ENCODE data around the gene KRTAP4-6.
"Not testable (repeated sequence)": the region's sequence is repeated elsewhere in the genome, so short reads cannot be mapped to it uniquely, and the experiment has no call there.

Gene KRTAP4-6

GRCh38 chr17:41140360-41141131 is at the start of gene KRTAP4-6:
KRTAP4-6 (minus strand) TSS chr17:41140544; CDS start chr17:41140487, 57 bp downstream.
- no peak for DNase-seq

DNA sequence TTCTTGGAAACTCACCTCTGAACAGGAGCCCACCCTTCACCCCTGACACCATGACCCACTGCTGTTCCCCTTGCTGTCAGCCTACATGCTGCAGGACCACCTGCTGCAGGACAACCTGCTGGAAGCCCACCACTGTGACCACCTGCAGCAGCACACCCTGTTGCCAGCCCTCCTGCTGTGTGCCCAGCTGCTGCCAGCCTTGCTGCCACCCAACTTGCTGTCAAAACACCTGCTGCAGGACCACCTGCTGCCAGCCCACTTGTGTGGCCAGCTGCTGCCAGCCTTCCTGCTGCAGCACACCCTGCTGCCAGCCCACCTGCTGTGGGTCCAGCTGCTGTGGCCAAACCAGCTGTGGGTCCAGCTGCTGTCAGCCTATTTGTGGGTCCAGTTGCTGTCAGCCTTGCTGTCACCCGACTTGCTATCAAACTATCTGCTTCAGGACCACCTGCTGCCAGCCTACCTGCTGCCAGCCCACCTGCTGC is 49.5 kb upstream of the KRTAP4-6 start, which contains the start of gene KRTAP9-1:
TSS of gene KRTAP9-1 (plus strand) at position 51 of the 482 bp plus-strand sequence. CDS start at position 51, 0 bp downstream.
- not testable (repeated sequence) for DNase-seq

GRCh38 chr17:41186872-41187271 is 46.5 kb upstream of the KRTAP4-6 start:
- no peak for DNase-seq

GRCh38 chr17:41185001-41185400 is 44.7 kb upstream of the KRTAP4-6 start:
- no peak for DNase-seq

GRCh38 chr17:41184480-41184961 is 44.2 kb upstream of the KRTAP4-6 start, which contains the start of gene KRTAP4-1:
KRTAP4-1 (minus strand) TSS chr17:41184911; CDS start chr17:41184854, 57 bp downstream.
- DNase-seq: no peak

DNA sequence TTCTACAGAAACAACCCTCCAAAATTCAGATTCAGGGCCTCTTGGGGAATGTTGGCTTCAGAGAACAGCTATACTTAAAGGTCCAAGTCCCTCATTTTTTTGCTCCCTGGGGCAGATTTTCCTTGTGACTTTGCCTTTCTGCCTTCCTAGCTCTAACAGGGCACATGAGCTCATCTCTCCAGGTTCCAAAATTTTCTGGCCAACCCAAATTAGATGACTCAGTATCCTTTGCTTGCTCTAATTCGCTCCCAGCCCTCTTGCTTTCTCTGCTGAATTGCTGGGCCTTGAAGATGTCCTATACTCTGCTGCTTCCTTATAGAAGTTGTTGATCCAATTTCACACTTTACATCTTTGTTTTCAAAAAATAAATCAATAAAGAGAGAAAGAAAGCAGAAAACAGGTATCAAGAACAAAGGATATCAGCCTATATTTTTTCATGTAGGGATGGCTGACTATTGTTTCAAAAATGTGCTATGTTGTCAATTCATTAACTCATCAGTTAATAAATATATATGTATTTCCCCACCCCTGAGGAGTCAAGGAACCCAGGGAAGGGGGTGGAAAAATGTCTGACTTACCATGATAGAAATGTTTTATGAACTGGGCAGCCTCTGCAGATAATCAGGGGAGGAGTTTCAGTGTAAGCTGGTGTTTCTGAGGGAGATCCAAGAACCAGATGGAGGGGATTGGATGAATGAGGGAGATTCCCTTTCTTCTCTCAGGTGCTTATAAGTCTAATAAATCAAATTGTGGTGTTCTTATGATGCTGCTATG is 38.7 kb upstream of the KRTAP4-6 start:
- no peak for DNase-seq

DNA sequence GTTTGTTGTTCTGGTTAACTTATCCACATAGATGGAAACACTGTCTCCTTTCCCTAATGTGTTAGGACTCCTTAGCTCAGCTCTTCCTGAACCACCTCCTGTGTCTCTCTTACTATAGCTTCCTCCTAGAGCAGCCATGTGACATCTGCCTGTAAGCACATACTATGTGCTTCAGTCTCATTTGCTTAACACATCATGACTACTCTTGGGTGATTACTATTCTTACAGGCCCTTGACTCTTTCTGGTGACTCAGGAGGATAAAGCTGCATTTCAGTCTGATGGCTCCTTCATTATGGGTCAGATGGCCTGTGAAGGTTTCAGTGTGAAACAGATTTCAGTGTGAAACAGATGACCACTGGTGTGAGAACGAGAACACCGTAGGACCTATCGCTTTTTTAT is 38.0 kb upstream of the KRTAP4-6 start:
- DNase-seq: no peak

DNA sequence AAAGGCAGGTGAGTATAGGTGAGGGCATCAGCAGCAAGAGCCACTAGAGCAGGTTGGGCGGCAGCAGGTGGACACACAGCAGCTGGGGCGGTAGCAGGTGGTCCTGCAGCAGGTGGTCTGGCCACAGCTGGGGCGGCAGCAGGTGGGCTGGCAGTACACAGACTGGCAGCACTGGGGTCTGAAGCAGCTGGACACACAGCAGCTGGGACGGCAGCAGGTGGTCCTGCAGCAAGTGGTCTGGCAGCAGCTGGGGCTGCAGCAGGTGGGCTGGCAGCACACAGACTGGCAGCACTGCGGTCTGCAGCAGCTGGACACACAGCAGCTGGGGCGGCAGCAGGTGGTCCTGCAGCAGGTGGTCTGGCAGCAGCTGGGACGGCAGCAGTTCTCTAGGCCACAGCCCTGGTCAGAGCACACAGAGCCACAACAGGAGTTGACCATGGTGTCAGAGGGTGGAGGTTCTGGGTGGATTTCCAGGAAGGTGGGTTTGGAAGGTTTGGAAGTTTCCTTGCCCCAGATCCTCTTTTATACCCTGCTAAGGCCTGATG is 37.5 kb upstream of the KRTAP4-6 start, which contains the start of gene KRTAP4-2:
TSS of gene KRTAP4-2 (minus strand) at position 495 of the 545 bp plus-strand sequence. CDS start at position 438, 57 bp downstream.
- DNase-seq: no peak

DNA sequence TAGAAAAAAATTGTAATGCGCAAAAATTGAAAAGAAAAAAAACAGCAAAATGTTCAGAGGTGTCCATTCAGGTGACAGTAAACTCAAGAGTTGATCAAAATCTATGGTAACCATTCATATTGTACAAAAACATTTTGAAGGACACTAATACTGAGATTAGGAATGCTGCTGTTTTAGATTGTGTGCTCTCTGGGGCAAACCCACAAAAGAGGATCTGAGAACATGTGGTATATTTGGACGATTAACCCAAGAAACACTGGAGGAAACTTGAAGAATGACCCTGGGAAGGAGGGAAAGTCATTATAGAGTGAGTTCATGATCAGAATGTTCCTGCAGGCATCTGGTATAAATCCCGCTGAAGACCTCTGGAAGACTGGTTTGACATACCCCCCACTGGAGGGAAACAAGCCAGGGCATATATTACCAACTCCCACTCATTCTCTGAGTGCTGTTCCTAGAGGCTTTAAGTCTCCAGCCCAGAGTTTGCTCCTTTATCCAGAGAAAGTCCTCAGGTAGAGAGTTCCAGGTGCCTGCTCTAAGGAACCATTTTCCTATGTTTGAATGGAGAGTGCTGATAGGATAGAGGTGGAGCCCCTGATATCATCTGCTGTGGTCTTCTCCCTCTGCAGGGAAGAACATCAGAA is 36.5 kb upstream of the KRTAP4-6 start:
- no peak for DNase-seq

- DNase-seq: no peak
Observed at GRCh38 chr17:41171886-41172285, 31.5 kb upstream of the KRTAP4-6 start.

DNA sequence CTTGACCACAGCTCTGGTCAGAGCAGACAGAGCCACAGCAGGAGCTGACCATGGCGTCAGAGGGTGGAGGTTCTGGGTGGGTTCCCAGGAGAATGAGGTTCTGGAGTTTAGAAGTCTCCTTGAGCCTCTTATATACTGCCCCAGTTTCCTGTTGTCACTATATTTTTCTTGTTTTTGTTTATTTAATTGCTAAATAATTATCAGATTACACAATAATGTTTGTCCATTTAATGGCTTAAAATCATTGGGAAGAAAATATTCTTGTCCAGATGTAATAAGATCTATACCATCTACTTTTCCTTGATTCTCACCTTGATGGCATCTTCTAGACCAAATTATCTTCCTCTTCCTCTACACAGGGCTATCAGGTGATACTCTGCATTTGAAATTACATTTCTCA is 27.8 kb upstream of the KRTAP4-6 start, which contains the start of gene KRTAP4-3:
TSS of gene KRTAP4-3 (minus strand) at position 101 of the 400 bp plus-strand sequence. CDS start at position 52, 49 bp downstream.
- DNase-seq: no peak

DNA sequence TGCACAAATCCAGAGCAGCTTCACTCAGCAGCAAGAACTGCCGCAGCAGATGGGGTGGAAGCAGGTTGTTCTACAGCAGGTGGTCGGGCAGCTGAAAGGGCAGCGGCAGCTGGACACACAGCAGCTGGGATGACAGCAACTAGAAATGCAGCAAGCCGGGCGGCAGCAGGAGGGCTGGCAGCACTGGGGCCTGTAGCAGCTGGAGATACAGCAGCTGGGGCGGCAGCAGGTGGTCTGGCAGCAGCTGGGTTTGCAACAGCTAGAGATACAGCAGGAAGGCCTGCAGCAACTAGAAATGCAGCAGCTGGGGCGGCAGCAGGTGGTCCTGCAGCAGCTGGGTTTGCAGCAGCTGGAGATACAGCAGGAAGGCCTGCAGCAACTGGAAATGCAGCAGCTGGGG is 27.2 kb upstream of the KRTAP4-6 start:
- no peak for DNase-seq

- DNase-seq: no peak
Observed at GRCh38 chr17:41163828-41164227, 23.5 kb upstream of the KRTAP4-6 start.

GRCh38 chr17:41160648-41161047 is 20.3 kb upstream of the KRTAP4-6 start, which contains the start of gene KRTAP4-4:
KRTAP4-4 (minus strand) TSS chr17:41160748; CDS start chr17:41160691, 57 bp downstream.
- no peak for DNase-seq

GRCh38 chr17:41160190-41160589 is 19.8 kb upstream of the KRTAP4-6 start:
- DNase-seq: not testable (repeated sequence)

DNA sequence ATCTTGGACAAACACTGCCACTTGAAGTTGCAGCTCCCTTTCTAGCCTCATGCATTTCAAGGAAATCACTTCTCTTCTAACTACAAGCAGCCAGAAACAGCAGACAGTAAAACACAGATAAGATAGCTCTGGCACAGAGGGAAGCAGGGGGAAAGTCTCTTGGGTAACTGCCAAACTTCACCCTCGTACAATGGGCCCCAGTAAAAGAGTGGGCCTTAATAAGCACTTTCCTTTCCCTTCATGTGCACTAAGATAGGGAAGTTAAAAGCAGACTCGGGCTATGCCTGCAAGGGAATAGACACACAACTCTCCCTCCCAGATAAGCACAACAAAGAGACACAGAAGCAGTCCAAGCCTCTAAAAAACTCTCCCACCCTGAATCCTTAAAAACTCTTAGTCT is 13.5 kb upstream of the KRTAP4-6 start:
- no peak for DNase-seq

GRCh38 chr17:41151525-41151924 is 11.2 kb upstream of the KRTAP4-6 start:
- DNase-seq: no peak

DNA sequence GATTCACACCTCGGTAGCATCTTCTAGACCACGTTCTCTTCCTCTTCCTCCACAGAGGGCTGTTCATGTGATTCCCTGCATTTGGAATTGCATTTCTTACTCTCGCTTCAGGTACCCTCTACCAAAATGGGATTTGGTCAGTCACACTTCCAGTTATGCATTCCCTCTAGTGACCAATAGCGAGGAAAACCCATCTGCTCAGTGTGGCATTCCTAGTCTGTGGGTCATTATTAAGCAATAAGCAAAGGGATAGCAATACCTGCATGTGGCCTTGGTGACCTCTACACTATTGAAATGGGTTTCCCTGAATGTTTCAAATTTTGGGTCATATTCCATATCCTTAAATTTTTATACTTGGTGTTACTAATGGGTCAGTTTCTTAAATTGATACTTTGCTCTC is 9.7 kb upstream of the KRTAP4-6 start:
- DNase-seq: no peak

DNA sequence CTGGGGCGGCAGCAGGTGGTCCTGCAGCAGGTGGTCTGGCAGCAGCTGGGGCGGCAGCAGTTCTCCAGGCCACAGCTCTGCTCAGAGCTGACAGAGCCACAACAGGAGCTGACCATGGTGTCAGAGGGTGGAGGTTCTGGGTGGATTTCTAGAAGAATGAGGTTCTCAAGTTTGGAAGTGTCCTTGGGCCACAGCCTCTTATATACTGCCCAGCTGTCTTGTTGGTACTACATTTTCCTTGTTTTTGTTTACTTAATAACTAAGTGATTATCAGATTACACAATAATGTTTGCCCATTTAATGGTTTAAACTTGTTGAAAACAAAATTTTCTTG is 9.3 kb upstream of the KRTAP4-6 start, which contains the start of gene KRTAP4-5:
TSS of gene KRTAP4-5 (minus strand) at position 174 of the 334 bp plus-strand sequence. CDS start at position 116, 58 bp downstream.
- DNase-seq: no peak

DNA sequence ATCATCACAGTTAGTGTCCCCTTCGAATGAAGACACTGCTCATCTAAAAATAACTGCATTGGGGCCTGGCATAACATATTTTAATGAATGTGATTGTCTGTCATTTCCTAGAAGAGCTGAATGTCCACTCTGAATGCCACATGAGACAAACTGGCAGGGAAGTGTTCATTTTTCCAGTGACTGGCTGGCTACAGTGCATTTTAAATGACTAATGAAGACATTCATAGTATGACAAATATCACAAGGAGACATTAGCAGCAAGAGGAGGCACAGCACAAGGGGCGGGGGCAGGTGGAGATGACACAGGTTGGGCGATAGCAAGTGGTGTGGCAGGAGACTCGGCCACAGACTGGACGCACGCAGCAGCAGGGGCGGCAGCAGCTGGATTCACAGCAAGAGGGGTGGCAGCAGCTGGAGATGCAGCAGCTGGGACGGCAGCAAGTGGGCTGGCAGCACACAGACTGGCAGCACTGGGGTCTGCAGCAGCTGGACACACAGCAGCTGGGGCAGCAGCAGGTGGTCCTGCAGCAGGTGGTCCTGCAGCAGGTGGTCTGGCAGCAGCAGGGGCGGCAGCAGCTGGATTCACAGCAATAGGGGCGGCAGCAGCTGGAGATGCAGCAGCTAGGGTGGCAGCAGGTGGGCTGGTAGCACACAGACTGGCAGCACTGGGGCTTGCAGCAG is 8.8 kb upstream of the KRTAP4-6 start:
- not testable (repeated sequence) for DNase-seq

GRCh38 chr17:41147531-41148204 is 7.3 kb upstream of the KRTAP4-6 start:
- no peak for DNase-seq

Data from stimulated activated CD8-positive, alpha-beta memory T cell treated with anti-CD3 and anti-CD28 coated beads, Interleukin-4, amount 100 ng/mL, for 48 hours (primary cell).